Measurements from ENCODE around the gene PEAR1. TPM values are rescaled to one million over a fixed set of nuclear protein-coding genes. Genes with fewer than 3 reads are reported as not detected.

PEAR1 gene
- total RNA-seq, 1 experiment from 2014 or later, result 0.88 TPM

- no peak for DNase-seq (ENCODE audit: low read depth)
- in situ Hi-C loops (cut with HindIII; ENCODE audit: low pct_unique_long_range_greater_than_20kb, low sequenced_read_pairs), result no loop called here
Measured at GRCh38 chr1:156944268-156944667, 50.8 kb downstream of the PEAR1 start.

- in situ Hi-C loops (cut with HindIII; ENCODE audit: low pct_unique_long_range_greater_than_20kb, low sequenced_read_pairs), result no loop called here
Measured at GRCh38 chr1:156944848-156945247, 51.3 kb downstream of the PEAR1 start.

GRCh38 chr1:156945881-156946661 lies 52.6 kb downstream of the PEAR1 start:
- in situ Hi-C loops (cut with HindIII; ENCODE audit: low pct_unique_long_range_greater_than_20kb, low sequenced_read_pairs), result no loop called here
- DNase-seq (ENCODE audit: low read depth), result no peak

More at GRCh38 chr1:156944848-156945247, 51.3 kb downstream of the PEAR1 start:
- DNase-seq (ENCODE audit: low read depth), result no peak

GRCh38 chr1:156947127-156947526 lies 53.6 kb downstream of the PEAR1 start:
- in situ Hi-C loops (cut with HindIII; ENCODE audit: low pct_unique_long_range_greater_than_20kb, low sequenced_read_pairs), result no loop called here
- no peak for DNase-seq (ENCODE audit: low read depth)

- in situ Hi-C loops (cut with HindIII; ENCODE audit: low pct_unique_long_range_greater_than_20kb, low sequenced_read_pairs), result no loop called here
Measured at GRCh38 chr1:156947818-156948525, 54.5 kb downstream of the PEAR1 start.

GRCh38 chr1:156948708-156949107 lies 55.2 kb downstream of the PEAR1 start:
- no peak for DNase-seq (ENCODE audit: low read depth)
- in situ Hi-C loops (cut with HindIII; ENCODE audit: low pct_unique_long_range_greater_than_20kb, low sequenced_read_pairs), result no loop called here

More at GRCh38 chr1:156947818-156948525, 54.5 kb downstream of the PEAR1 start:
- DNase-seq (ENCODE audit: low read depth), result no peak

- in situ Hi-C loops (cut with HindIII; ENCODE audit: low pct_unique_long_range_greater_than_20kb, low sequenced_read_pairs), result no loop called here
- no peak for DNase-seq (ENCODE audit: low read depth)
Measured at GRCh38 chr1:156949127-156949526, 55.6 kb downstream of the PEAR1 start.

GRCh38 chr1:156951371-156951770 lies 57.9 kb downstream of the PEAR1 start:
- in situ Hi-C loops (cut with HindIII; ENCODE audit: low pct_unique_long_range_greater_than_20kb, low sequenced_read_pairs), result no loop called here

GRCh38 chr1:156953571-156953970 lies 60.1 kb downstream of the PEAR1 start:
- in situ Hi-C loops (cut with HindIII; ENCODE audit: low pct_unique_long_range_greater_than_20kb, low sequenced_read_pairs), result no loop called here
- DNase-seq (ENCODE audit: low read depth), result no peak

More at GRCh38 chr1:156951371-156951770, 57.9 kb downstream of the PEAR1 start:
- DNase-seq (ENCODE audit: low read depth), result no peak

GRCh38 chr1:156956333-156956732 lies 62.8 kb downstream of the PEAR1 start:
- in situ Hi-C loops (cut with HindIII; ENCODE audit: low pct_unique_long_range_greater_than_20kb, low sequenced_read_pairs), result no loop called here

GRCh38 chr1:156957634-156958033 lies 64.1 kb downstream of the PEAR1 start:
- in situ Hi-C loops (cut with HindIII; ENCODE audit: low pct_unique_long_range_greater_than_20kb, low sequenced_read_pairs), result no loop called here
- no peak for DNase-seq (ENCODE audit: low read depth)

More at GRCh38 chr1:156956333-156956732, 62.8 kb downstream of the PEAR1 start:
- no peak for DNase-seq (ENCODE audit: low read depth)

- in situ Hi-C loops (cut with HindIII; ENCODE audit: low pct_unique_long_range_greater_than_20kb, low sequenced_read_pairs), result no loop called here
- DNase-seq (ENCODE audit: low read depth), result no peak
Measured at GRCh38 chr1:156958247-156958714, 64.8 kb downstream of the PEAR1 start.

- DNase-seq (ENCODE audit: low read depth), result no peak
- in situ Hi-C loops (cut with HindIII; ENCODE audit: low pct_unique_long_range_greater_than_20kb, low sequenced_read_pairs), result no loop called here
Measured at GRCh38 chr1:156959414-156959813, 65.9 kb downstream of the PEAR1 start.

- in situ Hi-C loops (cut with HindIII; ENCODE audit: low pct_unique_long_range_greater_than_20kb, low sequenced_read_pairs), result no loop called here
- no peak for DNase-seq (ENCODE audit: low read depth)
Measured at GRCh38 chr1:156959925-156960324, 66.4 kb downstream of the PEAR1 start.

GRCh38 chr1:156961709-156962108 lies 68.2 kb downstream of the PEAR1 start:
- DNase-seq (ENCODE audit: low read depth), result no peak
- in situ Hi-C loops (cut with HindIII; ENCODE audit: low pct_unique_long_range_greater_than_20kb, low sequenced_read_pairs), result no loop called here

- no peak for DNase-seq (ENCODE audit: low read depth)
- in situ Hi-C loops (cut with HindIII; ENCODE audit: low pct_unique_long_range_greater_than_20kb, low sequenced_read_pairs), result no loop called here
Measured at GRCh38 chr1:156963621-156964020, 70.1 kb downstream of the PEAR1 start.

GRCh38 chr1:156964441-156964840 lies 70.9 kb downstream of the PEAR1 start:
- in situ Hi-C loops (cut with HindIII; ENCODE audit: low pct_unique_long_range_greater_than_20kb, low sequenced_read_pairs), result no loop called here
- no peak for DNase-seq (ENCODE audit: low read depth)
